Measurements from ENCODE around the gene PTPRN2. TPM values are rescaled to one million over a fixed set of nuclear protein-coding genes. Genes with fewer than 3 reads are reported as not detected.
"Not testable (repeated sequence)": the region's sequence is repeated elsewhere in the genome, so short reads cannot be mapped to it uniquely, and the experiment has no call there.

Gene PTPRN2
- polyA plus RNA-seq, 4 donors, result 1.6 to 11.7 (median 4.0) TPM

DNA sequence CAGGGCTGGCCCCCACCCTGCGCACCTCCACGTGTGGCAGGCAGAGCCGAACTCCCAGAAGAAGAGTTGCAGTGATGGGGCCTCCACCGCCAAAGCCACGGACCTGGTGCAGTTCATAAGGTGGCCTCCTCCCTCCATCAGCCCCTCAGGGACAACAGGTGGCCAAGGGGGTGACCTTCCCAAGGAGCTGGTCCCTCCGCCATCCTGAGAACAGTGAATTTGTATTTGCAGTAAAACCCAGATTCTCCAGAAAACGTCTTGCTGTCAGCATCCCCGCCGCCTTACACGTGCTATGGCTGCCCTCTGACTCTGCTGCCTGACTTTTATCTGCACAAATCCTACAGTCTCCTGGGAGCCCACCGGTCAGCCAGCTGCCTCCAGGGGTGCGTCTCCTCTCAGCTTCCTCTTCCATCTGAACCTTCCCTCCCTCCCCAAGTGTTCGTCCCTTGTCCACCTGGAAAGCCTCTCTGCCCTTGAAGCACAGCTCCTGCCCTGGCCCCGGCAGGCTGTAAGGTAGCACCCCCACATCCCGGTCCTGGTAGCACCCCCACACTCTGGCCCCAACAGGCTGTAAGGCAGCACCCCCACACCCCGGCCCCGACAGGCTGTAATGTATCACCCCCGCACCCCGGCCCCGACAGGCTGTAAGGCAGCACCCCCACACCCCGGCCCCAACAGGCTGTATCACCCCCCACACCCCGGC lies 311.8 kb downstream of the PTPRN2 start:
- DNase-seq, result no peak
- Histone ChIP-seq H3K4me1 (ENCODE audit: control insufficient read depth in 3 of 3, insufficient read depth in 2 of 3, low read depth in 1 of 3, low read length in 2 of 3) (no peaks in the 10 kb centered on the region), H3K9me3 (ENCODE audit: control insufficient read depth in 2 of 2, insufficient read depth in 1 of 2, low read depth in 1 of 2, low read length in 1 of 2) (peaks cover 0 to 24% of the 10 kb centered on the region in 2 donors), H3K36me3 (ENCODE audit: control insufficient read depth in 3 of 3, insufficient read depth in 2 of 3, low read depth in 1 of 3, low read length in 3 of 3) (no peaks in the 10 kb centered on the region), H3K27ac (ENCODE audit: low read depth in 1 of 3, low read length in 2 of 3) (no peak overlapping the region), H3K4me3 (ENCODE audit: low read depth in 1 of 3, low read length in 3 of 3) (no peak overlapping the region), H3K27me3 (ENCODE audit: control insufficient read depth in 3 of 3, insufficient read depth in 3 of 3, low read length in 3 of 3) (no peaks in the 10 kb centered on the region)
- FAIRE-seq, result no peak
- WGBS, 3 donors, result 88 to 90% (median 89%) methylated on average over 13 to 15 of the region's 22 CpGs

GRCh38 chr7:158274996-158275395 lies 312.6 kb downstream of the PTPRN2 start:
- 77 to 85% (median 78%) methylated on average over 12 of the region's 12 CpGs for WGBS, 3 donors
- DNase-seq (no peak), FAIRE-seq (no peak)
- peaks cover 0 to 21% of the 10 kb centered on the region in 2 donors for H3K9me3 ChIP-seq (ENCODE audit: control insufficient read depth in 2 of 2, insufficient read depth in 1 of 2, low read depth in 1 of 2, low read length in 1 of 2)
- H3K27ac ChIP-seq (ENCODE audit: low read depth in 1 of 3, low read length in 2 of 3), result no peak overlapping the region
- no peak overlapping the region for H3K4me3 ChIP-seq (ENCODE audit: low read depth in 1 of 3, low read length in 3 of 3)
- H3K4me1 ChIP-seq (ENCODE audit: control insufficient read depth in 3 of 3, insufficient read depth in 2 of 3, low read depth in 1 of 3, low read length in 2 of 3), result no peaks in the 10 kb centered on the region
- H3K36me3 ChIP-seq (ENCODE audit: control insufficient read depth in 3 of 3, insufficient read depth in 2 of 3, low read depth in 1 of 3, low read length in 3 of 3), result no peaks in the 10 kb centered on the region
- H3K27me3 ChIP-seq (ENCODE audit: control insufficient read depth in 3 of 3, insufficient read depth in 3 of 3, low read length in 3 of 3), result no peaks in the 10 kb centered on the region

- H3K36me3 ChIP-seq (ENCODE audit: control insufficient read depth in 3 of 3, insufficient read depth in 2 of 3, low read depth in 1 of 3, low read length in 3 of 3), result no peaks in the 10 kb centered on the region
- DNase-seq, result no peak
- peaks cover 0 to 23% of the 10 kb centered on the region in 2 donors for H3K9me3 ChIP-seq (ENCODE audit: control insufficient read depth in 2 of 2, insufficient read depth in 1 of 2, low read depth in 1 of 2, low read length in 1 of 2)
- no peak overlapping the region for H3K27ac ChIP-seq (ENCODE audit: low read depth in 1 of 3, low read length in 2 of 3)
- no peaks in the 10 kb centered on the region for H3K4me1 ChIP-seq (ENCODE audit: control insufficient read depth in 3 of 3, insufficient read depth in 2 of 3, low read depth in 1 of 3, low read length in 2 of 3)
- no peak overlapping the region for H3K4me3 ChIP-seq (ENCODE audit: low read depth in 1 of 3, low read length in 3 of 3)
- no peaks in the 10 kb centered on the region for H3K27me3 ChIP-seq (ENCODE audit: control insufficient read depth in 3 of 3, insufficient read depth in 3 of 3, low read length in 3 of 3)
- 87 to 90% (median 89%) methylated on average over 17 to 21 of the region's 21 CpGs for WGBS, 3 donors
- no peak for FAIRE-seq
These were observed 313.2 kb downstream of the PTPRN2 start for GRCh38 chr7:158274404-158274811.

GRCh38 chr7:158273756-158274342 lies 313.8 kb downstream of the PTPRN2 start:
- DNase-seq; H3K27ac ChIP-seq (ENCODE audit: low read depth in 1 of 3, low read length in 2 of 3); H3K27me3 ChIP-seq (ENCODE audit: control insufficient read depth in 3 of 3, insufficient read depth in 3 of 3, low read length in 3 of 3); H3K4me1 ChIP-seq (ENCODE audit: control insufficient read depth in 3 of 3, insufficient read depth in 2 of 3, low read depth in 1 of 3, low read length in 2 of 3); H3K36me3 ChIP-seq (ENCODE audit: control insufficient read depth in 3 of 3, insufficient read depth in 2 of 3, low read depth in 1 of 3, low read length in 3 of 3); H3K4me3 ChIP-seq (ENCODE audit: low read depth in 1 of 3, low read length in 3 of 3); FAIRE-seq: not testable (repeated sequence)
- H3K9me3 ChIP-seq (ENCODE audit: control insufficient read depth in 2 of 2, insufficient read depth in 1 of 2, low read depth in 1 of 2, low read length in 1 of 2), result peaks cover 0 to 27% of the 10 kb centered on the region in 2 donors
- 92 to 95% (median 94%) methylated on average over 38 of the region's 38 CpGs for WGBS, 3 donors

DNA sequence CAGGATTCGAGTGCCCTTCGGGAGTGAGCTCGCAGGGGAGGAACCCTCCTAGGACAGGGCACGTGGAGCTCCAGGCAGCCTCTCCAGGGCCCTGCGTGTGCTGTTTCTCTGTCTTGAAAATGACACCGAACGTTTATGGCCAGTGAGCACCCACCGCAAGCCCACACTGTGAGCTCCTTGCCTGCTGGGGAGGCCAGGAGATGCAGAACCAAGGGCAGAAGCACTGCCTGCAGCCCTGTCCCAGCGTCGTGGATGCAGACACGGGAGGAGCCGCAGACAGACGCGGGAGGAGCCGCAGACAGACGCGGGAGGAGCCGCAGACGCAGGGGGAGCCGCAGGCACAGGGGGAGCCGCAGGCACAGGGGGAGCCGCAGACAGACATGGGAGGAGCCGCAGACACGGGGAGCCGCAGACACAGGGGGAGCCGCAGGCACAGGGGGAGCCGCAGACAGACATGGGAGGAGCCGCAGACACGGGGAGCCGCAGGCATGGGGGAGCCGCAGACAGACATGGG lies 314.4 kb downstream of the PTPRN2 start:
- Histone ChIP-seq H3K27me3 (ENCODE audit: control insufficient read depth in 3 of 3, insufficient read depth in 3 of 3, low read length in 3 of 3) (no peaks in the 10 kb centered on the region), H3K9me3 (ENCODE audit: control insufficient read depth in 2 of 2, insufficient read depth in 1 of 2, low read depth in 1 of 2, low read length in 1 of 2) (peaks cover 0 to 27% of the 10 kb centered on the region in 2 donors), H3K4me1 (ENCODE audit: control insufficient read depth in 3 of 3, insufficient read depth in 2 of 3, low read depth in 1 of 3, low read length in 2 of 3) (peaks cover 0 to 2% (median 0%) of the 10 kb centered on the region in 3 donors), H3K4me3 (ENCODE audit: low read depth in 1 of 3, low read length in 3 of 3) (no peak overlapping the region), H3K36me3 (ENCODE audit: control insufficient read depth in 3 of 3, insufficient read depth in 2 of 3, low read depth in 1 of 3, low read length in 3 of 3) (no peaks in the 10 kb centered on the region), H3K27ac (ENCODE audit: low read depth in 1 of 3, low read length in 2 of 3) (no peak overlapping the region)
- WGBS, 3 donors, result 84 to 93% (median 92%) methylated on average over 31 of the region's 31 CpGs
- FAIRE-seq (no peak), DNase-seq (no peak)

- 90 to 96% (median 92%) methylated on average over 15 of the region's 15 CpGs for WGBS, 3 donors
- peaks cover 0 to 2% (median 0%) of the 10 kb centered on the region in 3 donors for H3K4me1 ChIP-seq (ENCODE audit: control insufficient read depth in 3 of 3, insufficient read depth in 2 of 3, low read depth in 1 of 3, low read length in 2 of 3)
- DNase-seq, result no peak
These were observed 315.0 kb downstream of the PTPRN2 start for GRCh38 chr7:158272509-158273137.

DNA sequence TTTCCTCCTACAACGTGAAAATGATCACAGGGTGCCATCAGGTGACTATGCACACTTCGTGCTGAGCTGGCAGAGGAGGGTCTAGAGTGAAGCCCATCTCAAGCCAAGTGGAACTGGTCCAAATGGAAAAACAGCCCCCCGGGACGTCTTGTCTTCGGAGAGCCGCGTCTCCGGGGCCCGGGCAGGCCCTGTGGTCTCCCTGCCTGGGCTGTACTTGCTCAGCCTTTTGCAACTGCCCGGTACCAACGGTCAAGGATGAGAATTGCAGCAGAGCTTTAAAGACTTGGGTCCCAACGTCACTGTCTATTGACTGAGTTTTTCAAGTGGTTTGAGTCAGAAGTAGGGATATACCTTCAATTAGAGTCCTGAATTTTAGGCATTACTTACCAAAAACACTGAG lies 315.5 kb downstream of the PTPRN2 start:
- no peak overlapping the region for H3K27ac ChIP-seq (ENCODE audit: low read depth in 1 of 3, low read length in 2 of 3)
- H3K4me1 ChIP-seq (ENCODE audit: control insufficient read depth in 3 of 3, insufficient read depth in 2 of 3, low read depth in 1 of 3, low read length in 2 of 3), result peaks cover 0 to 2% (median 0%) of the 10 kb centered on the region in 3 donors
- no peak overlapping the region for H3K4me3 ChIP-seq (ENCODE audit: low read depth in 1 of 3, low read length in 3 of 3)
- H3K36me3 ChIP-seq (ENCODE audit: control insufficient read depth in 3 of 3, insufficient read depth in 2 of 3, low read depth in 1 of 3, low read length in 3 of 3), result no peaks in the 10 kb centered on the region
- FAIRE-seq, result no peak
- no peak for DNase-seq
- peaks cover 0 to 29% of the 10 kb centered on the region in 2 donors for H3K9me3 ChIP-seq (ENCODE audit: control insufficient read depth in 2 of 2, insufficient read depth in 1 of 2, low read depth in 1 of 2, low read length in 1 of 2)
- 90 to 92% (median 91%) methylated on average over 12 of the region's 12 CpGs for WGBS, 3 donors
- H3K27me3 ChIP-seq (ENCODE audit: control insufficient read depth in 3 of 3, insufficient read depth in 3 of 3, low read length in 3 of 3), result no peaks in the 10 kb centered on the region

More at GRCh38 chr7:158272509-158273137, 315.0 kb downstream of the PTPRN2 start:
- Histone ChIP-seq H3K9me3 (ENCODE audit: control insufficient read depth in 2 of 2, insufficient read depth in 1 of 2, low read depth in 1 of 2, low read length in 1 of 2) (peaks cover 0 to 28% of the 10 kb centered on the region in 2 donors), H3K36me3 (ENCODE audit: control insufficient read depth in 3 of 3, insufficient read depth in 2 of 3, low read depth in 1 of 3, low read length in 3 of 3) (no peaks in the 10 kb centered on the region), H3K27me3 (ENCODE audit: control insufficient read depth in 3 of 3, insufficient read depth in 3 of 3, low read length in 3 of 3) (no peaks in the 10 kb centered on the region), H3K4me3 (ENCODE audit: low read depth in 1 of 3, low read length in 3 of 3) (no peak overlapping the region), H3K27ac (ENCODE audit: low read depth in 1 of 3, low read length in 2 of 3) (no peak overlapping the region)
- FAIRE-seq, result no peak

DNA sequence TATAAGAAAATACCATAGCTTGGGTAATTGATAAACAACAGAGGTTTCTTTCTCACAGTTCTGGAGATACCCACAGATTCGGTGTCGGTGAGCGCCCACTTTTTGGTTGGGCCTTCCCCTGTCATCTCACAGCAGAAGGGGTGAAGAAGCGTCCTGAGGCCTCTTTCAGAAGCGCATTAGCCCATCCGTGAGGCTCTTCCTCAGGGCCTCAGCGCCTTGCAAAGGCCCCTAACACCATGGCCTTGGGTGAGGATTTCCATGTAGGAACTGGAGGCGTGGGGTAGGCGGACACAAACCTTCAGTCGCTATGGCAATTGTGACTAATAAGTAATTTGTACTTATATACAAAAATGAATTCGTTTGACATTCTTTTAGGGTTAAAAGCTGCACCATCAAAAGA lies 316.0 kb downstream of the PTPRN2 start:
- H3K27me3 ChIP-seq (ENCODE audit: control insufficient read depth in 3 of 3, insufficient read depth in 3 of 3, low read length in 3 of 3), result no peaks in the 10 kb centered on the region
- H3K4me1 ChIP-seq (ENCODE audit: control insufficient read depth in 3 of 3, insufficient read depth in 2 of 3, low read depth in 1 of 3, low read length in 2 of 3), result peaks cover 0 to 2% (median 0%) of the 10 kb centered on the region in 3 donors
- H3K27ac ChIP-seq (ENCODE audit: low read depth in 1 of 3, low read length in 2 of 3), result no peak overlapping the region
- H3K36me3 ChIP-seq (ENCODE audit: control insufficient read depth in 3 of 3, insufficient read depth in 2 of 3, low read depth in 1 of 3, low read length in 3 of 3), result no peaks in the 10 kb centered on the region
- WGBS, 3 donors, result 89 to 94% (median 91%) methylated on average over 11 of the region's 11 CpGs
- FAIRE-seq (no peak), DNase-seq (no peak)
- peaks cover 0 to 27% of the 10 kb centered on the region in 2 donors for H3K9me3 ChIP-seq (ENCODE audit: control insufficient read depth in 2 of 2, insufficient read depth in 1 of 2, low read depth in 1 of 2, low read length in 1 of 2)
- no peak overlapping the region for H3K4me3 ChIP-seq (ENCODE audit: low read depth in 1 of 3, low read length in 3 of 3)
